HG03457 (cell line): ENCODE measurements around the gene ARHGAP12.

ENCODE experiments used
- ATAC-seq: cut with Tn5 transposase; IDR thresholded peaks from one replicate; pipeline ENCODE4 v1.9.1; 2021; ENCODE audit warnings: moderate number of reproducible peaks; ENCODE audit not compliant: unreplicated experiment

Gene ARHGAP12

DNA sequence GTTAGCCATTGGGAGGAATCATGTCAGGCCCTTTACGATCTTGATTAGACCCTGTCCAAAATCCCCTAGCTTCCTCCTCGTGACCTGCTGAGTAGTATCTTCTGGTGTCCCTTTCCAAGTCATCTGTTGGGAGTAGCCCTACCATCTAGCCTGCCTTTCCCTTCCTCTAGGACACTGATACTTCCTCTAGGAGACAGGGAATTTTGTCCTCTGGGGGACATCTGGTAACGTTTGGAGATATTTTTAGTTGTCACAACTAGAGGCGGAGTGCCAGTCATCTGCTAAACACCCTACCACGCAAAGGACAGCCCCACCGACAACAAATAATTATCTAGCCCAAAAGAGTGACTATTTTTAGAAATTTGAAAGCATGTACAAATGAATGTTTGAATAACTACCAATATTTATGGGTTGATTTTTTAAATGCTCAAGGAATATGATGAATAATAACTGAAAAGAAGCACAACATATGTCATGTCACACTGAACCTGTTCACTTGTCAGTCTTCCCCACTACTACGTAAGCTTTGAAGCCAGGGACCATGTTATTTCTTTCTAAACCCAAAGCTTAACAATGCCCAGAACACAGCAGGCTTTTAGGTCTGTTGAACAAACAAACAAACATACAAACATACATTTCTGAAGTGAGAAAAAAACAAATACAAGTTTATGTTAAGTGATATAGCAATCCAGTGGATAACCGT lies 105.9 kb downstream of the ARHGAP12 start:
- ATAC-seq: no peak

- no peak for ATAC-seq
These were observed 106.5 kb downstream of the ARHGAP12 start for GRCh38 chr10:31822150-31822549.

- ATAC-seq: no peak
These were observed 107.8 kb downstream of the ARHGAP12 start for GRCh38 chr10:31820778-31821369.

- ATAC-seq: no peak
These were observed 108.5 kb downstream of the ARHGAP12 start for GRCh38 chr10:31820096-31820495.

GRCh38 chr10:31819391-31819820 lies 109.2 kb downstream of the ARHGAP12 start:
- no peak for ATAC-seq

- ATAC-seq: no peak
These were observed 112.3 kb downstream of the ARHGAP12 start for GRCh38 chr10:31816318-31816717.

DNA sequence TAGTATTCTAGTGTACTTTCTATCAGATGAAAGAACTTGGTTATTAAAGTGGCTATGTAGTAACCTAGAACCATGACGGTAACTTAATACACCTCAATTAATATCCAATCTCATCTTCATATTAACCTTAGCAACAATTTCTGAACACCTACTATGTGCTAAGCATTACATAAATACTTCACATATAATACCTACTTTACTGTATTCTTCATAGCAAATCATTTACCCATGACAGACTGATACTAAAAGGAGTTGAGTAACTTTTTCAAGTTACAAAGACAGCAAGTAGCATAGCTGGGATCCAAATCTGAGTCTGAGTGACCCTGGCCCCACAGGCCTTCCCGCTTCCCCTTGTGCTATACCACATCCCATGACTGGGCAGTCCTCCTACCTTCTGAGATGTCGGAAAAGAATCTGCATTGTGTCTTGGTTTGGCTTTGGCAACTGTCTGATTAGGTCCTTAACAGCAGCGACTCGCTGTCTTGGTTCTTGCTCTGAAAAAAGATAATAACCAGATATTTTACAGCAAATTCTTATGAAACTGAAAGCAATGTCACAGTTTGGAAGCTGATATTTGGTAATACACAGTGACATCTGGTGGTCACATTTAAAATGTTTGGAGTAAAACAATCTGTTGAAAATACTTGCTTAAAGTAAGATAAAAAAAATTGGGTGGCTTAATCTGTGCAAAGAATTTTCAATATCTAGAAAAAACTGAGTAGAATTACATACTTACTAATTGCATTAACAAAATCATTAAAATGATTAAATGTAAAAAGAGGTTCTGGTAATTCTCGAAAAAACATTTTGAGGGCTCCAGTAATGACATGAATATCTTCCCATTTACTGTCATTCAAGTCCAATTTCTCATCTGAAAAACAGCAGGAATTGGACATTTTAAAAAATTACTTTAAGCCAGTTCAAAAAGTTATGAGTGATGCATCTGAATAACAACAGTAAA lies 120.1 kb downstream of the ARHGAP12 start:
- no peak for ATAC-seq

DNA sequence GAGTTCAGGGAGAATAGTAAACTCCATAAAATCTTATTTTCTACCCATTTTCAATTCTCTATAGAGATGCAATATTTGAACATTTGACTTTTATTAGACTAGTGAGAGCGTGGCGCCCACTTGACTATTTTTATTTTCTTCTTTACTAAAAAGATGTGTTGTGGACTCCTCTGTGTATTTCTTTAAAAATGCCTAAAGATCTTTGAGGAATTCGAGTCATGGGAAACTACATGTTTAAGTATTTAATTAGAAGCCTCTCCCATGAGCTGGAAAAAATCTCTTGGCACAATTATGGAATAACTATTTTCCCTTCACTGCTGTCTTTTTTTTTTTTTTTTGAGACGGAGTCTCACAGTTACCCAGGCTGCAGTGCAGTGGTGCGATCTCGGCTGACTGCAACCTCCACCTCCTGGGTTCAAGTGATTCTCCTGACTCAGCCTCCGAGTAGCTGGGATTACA lies 124.2 kb downstream of the ARHGAP12 start:
- ATAC-seq: no peak

- ATAC-seq: no peak
These were observed 124.9 kb downstream of the ARHGAP12 start for GRCh38 chr10:31803606-31804351.

GRCh38 chr10:31799181-31799580 lies 129.4 kb downstream of the ARHGAP12 start:
- no peak for ATAC-seq

DNA sequence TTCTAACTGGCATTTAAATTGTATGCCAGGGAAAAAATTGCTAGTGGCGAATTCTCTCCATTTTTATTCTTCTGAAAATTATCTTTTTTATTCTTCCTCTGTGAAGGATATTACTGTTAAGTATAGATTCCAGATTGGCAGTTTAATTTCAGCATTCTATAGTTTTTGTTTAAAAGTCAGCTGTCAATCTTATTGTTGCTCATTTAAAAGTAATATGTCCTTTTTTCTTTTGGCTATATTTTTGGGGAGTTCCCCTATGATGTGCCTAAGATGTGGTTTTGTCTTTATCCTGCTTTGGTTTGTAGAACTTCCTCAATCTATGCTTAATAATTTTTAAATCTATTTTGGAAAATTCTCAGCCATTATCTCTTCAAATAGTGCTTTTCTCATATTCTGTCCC lies 135.9 kb downstream of the ARHGAP12 start:
- ATAC-seq: no peak

DNA sequence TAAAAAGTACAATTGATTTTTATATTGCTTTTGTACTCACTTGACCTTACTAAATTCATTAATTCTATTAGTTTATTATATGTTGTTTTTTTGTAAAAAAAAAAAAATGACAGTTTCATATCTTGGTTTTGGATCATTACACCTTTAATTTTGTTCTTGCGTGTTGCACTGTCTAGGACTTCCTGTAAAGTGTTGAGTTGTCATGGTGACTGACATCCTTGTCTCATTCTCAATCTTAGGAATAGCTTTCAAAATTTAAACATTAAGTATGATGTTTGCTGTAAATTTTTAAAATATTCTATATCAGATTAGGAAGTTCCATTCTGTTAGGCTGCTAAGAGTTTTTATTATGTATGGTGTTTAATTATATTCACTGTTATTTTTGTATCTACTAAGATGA lies 139.1 kb downstream of the ARHGAP12 start:
- no peak for ATAC-seq

DNA sequence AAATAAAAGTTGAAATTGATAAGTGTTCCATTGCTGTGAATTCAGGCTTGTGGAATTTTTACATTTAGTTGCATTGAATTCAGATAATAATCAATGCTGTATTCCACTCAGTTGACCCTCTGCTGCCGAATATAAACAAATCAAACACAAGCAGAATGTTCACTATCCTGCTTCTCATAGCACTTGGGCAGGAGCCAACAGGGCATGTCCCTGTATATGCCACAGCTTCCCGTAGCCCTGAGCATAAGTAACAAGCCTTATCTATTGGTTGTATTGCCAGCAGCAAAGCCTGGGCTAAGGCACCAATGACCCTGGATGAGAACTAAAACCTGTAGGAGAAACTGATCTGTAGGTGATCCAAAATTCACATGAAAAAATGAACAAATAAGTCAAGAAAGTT lies 145.9 kb downstream of the ARHGAP12 start:
- ATAC-seq: no peak

DNA sequence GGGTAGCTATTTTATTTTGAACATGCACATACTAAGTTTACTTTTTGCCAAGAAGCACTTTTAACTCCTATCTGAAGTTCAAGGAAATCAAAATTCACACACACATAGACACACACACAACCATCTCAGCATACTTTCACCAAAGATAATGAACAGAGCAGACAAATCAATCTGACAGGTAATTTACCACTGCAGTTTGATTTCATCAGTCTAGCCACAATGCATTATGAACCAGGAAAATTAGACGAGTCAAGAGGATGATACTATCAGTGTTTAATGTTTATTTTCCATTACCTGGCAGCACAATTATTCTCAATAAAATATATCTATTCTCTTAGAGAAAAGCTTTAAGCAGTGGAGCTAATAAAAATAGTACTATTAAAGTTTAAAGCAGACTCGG lies 147.9 kb downstream of the ARHGAP12 start:
- ATAC-seq: no peak

GRCh38 chr10:31778627-31779026 lies 150.0 kb downstream of the ARHGAP12 start:
- no peak for ATAC-seq

GRCh38 chr10:31776159-31776558 lies 152.5 kb downstream of the ARHGAP12 start:
- no peak for ATAC-seq

GRCh38 chr10:31774928-31775650 lies 153.5 kb downstream of the ARHGAP12 start:
- no peak for ATAC-seq

DNA sequence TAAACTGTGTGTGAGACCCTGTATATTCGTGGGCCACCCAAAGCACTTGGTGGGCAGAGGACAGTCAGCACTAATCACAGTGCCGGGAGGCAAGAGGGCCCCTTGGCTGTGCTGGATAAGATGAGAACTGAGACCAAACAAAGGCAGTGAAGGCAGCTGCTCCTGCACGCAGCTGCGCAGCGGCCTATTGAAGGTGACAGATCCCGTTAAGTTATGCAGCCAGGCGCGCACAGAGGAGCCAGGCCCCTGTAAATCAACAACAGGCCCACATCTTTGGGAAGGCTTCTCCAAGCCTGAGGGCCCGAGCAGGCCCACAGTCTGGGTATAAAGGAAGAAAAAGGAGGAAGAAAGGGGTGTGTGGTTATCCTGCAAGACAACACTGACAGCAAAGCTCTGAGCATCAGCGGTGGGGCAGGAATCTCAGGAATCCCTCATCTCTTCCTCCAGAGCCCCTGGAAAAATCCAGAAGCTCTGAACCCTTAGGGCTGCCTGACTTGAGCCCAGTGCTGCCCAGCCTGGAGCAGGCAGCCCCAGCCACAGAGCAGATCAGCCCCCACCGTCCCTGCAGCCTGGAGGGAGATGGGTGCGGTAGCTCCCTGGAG lies 154.2 kb downstream of the ARHGAP12 start:
- no peak for ATAC-seq

DNA sequence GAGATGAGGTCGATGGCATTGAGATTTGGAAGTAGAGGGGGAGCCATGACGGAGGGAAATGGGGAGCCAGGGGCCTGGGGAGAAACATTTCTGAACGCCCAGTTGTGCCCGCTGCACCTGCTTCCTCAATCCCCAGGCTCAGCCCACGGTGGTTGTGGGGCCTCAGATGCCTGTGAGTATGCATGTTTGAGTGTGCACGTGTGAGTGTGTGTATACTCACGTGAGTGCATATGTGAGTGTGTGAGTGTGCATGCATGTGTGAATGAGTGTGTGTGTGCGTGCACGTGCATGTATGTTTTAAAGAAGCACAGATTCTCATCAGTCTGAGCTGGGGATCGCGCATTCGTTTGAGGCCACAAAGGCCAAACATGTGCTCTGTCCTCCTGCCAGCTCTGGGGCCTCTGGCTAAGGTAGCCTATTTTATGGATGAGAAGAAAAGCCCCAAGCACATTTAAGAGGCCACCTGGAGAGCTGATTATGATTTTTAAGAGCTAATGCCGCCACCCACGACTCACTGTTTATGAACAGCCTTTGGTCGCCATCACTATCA lies 154.8 kb downstream of the ARHGAP12 start:
- ATAC-seq: no peak
